D341Med (cell line): Measurements from ENCODE around the gene ROPN1L.
A peak's percentile ranks its signal among the peaks of the same experiment; 100 is the strongest.

Experiments used
- DNase-seq: peaks from one replicate; pipeline ENCODE4 v3.0.0; 2012; ENCODE audit warnings: low spot score

The ROPN1L gene

DNA sequence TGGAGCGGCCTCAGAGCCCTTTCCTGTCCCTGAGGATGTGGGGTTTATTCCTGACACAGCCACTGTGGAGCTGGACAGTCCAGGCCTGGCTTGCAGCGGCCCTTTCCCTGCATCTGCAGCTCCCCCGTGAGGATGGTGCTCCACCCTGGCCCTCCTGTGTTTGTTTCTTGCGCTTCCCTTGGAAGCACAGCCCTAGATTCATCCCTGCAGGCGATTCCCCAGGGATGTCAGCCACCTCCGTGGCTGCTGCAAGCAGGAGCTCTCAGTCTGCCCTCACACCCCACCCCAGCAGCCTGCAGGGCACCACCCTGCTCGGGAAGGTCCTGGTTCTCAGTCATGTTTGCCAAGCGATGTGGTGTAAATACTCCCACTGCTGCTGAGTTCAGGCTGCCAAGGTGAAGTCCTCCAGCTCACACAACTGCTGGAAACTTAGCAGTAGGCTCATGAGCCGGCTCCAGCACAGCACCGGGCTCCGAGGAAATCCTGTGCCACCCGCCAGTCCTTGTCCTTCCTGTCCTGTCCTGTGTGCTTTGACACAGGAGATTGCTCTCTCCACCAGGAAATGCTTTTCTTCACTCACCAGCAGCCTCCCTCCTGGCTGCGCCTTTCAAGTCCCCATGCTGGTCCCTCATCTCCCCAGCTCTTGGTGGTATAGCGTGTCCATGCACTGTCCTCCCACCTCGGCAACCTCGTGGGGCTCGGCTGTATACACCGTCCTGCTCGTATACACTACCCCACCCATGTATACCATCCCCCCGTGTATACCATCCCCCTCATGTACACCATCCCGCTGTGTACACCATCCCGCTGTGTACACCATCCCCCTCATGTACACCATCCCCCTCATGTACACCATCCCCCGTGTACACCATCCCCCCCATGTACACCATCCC is 16.2 kb downstream of the ROPN1L start:
- DNase-seq: peak; percentile 58

DNA sequence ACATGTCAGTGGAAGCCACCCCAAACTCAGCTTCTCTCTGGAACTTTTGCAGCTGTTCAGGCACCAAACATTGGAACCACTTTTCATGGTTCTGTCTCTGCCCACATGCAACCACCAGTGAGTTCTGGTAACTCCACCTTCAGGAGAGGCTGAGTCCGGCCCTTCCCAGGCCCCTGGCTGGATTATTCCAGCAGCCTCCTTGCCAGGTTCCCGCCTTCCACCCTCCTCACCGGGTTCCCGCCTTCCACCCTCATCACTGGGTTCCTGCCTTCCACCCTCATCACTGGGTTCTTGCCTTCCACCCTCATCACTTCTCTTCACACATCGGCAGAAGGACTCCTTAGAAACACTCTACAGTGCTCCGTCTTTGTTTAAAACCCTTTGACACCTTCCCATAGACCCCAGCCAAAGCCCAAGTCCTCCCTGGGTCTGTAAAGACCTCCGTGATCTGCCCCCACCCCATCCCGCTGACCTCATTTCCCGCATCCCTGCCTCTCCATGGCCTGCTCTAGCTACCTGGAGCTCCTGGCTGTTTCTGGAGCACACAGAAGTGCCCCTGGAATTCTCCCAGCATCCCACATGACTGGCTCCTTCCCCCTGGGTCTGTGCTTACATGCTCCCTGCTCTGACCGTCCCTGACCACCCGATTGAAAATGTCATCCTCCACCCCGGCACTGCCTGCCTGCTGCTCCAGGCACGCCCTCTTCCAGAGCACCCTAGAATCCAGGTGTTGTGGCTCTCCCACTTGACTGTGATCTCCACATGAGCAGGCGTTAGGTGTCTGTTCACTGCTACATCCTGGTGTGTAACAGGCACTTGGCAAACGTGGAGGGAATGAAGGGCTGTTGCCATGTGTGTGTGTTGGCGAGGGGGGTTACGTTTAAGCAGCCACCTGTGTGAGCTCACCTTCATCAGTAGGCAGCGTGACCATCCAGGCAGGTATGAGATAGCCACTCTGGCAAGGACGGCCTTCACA is 17.7 kb downstream of the ROPN1L start:
- DNase-seq: no peak

DNA sequence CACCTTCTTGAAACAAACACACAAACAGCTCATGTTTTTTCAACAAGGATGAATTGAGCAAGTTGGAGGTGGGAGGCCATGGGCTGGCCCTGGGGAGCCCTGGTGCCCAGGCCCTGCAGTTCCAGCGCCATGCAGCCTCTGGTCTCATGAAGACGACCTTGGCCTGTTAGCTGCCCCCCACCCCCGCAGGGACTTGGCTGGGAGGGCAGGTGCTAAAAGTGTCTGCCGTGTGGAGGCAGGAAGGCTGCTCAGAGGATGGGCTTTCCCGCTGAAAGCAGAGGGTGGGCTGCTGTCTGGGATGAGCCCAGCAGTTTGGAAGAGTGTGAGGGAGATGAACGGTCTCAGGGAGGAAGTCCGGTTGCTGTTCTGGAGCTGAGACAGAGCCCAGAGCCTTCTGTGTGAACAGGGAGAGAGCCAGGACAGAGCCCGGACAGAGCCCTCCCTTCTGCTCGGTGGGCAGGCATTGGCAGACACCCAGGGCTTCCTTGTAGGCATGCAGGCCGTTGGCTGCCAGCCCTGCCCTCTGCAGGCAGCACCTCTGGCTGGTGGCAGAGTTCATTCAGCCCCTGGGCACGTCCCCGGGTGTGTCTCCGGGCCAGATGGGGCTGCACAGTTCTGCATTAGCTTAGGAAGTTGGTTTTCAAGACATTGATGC is 18.7 kb downstream of the ROPN1L start:
- DNase-seq: no peak

DNA sequence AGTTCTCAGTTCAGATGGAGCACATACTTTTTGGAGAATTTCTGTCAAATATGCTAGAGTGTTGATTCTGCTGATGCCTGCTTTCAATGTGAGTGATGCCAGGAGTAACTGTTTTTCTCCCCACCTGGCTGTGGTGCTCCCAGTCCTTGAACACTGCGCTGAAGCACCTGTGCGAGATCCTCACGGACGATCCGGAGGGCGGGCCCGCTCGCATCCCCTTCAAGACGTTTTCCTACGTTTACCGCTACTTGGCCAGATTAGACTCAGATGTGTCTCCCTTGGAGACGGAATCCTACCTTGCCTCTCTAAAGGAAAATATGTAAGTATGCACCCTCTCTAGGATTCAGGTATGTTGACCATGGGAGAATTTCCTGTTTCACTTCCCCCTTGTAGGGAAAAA is 19.4 kb downstream of the ROPN1L start:
- no peak for DNase-seq

DNA sequence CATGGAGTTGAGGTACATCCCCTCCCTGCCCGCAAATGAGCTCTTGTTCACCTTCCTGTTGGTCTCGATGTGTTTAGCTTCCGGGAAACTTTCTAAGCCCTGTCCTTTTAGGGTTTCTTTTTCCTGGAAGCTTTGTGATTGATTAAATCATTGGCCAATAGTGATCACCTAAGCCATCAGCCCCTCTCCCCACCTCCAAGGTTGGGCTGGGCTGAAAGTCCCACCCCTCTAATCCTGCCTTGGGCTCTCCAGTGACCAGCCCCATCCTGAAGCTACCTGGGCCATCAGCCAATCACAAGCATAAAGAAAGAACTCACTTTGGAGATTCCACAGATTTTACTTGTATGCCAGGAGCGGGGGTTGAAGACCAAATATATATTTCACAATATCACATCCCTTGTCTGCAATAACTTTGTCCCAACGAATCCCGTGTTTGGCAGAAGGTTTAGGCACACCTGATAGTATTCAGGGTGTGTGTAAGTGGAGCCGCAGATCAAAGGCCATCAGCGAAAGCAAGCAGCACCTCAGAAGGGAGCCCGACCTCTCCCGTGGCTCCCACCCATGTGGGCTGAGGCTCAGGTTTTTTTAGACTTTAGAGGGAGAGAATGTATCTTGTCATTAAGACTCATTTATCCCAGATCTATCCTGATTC is 20.4 kb downstream of the ROPN1L start:
- no peak for DNase-seq

DNA sequence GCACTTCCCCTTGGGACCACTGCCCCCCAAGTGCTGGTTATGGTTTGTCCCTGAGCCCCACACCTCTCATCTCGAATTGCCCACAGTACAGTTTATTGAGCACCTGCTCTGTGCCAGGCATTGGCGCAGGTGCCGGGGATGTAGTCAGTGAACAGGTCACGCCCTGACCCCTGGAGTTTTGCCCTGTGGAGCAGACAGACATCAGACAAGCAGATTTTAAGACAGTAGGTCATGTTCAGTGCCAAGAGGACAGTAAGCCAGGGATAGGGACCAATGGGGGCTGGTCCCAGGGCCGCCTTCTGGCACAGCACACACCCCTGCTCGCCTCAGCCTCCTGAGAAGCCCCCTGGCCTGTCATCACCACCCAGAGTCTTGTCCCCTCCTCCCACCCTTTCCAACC is 21.9 kb downstream of the ROPN1L start:
- DNase-seq: no peak

DNA sequence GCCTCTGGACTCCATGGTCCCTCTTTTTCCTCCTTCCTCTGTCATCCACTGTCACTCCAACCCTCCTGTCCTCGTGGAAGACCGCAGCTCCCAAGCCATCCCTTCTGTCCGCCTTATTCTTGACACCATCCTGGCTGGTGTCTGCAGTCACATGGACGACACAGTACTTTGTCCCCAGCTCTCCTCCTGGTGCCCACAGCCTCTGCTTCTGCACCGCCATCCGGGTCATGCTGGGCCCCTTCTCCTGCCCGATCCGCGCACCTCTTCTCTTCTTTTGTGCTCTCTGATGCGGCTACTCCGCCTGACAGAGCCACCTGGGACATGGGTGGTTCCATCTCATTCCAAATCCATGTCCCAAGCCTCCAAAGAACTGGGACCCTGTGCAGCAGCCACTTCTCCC is 22.5 kb downstream of the ROPN1L start:
- DNase-seq: no peak

DNA sequence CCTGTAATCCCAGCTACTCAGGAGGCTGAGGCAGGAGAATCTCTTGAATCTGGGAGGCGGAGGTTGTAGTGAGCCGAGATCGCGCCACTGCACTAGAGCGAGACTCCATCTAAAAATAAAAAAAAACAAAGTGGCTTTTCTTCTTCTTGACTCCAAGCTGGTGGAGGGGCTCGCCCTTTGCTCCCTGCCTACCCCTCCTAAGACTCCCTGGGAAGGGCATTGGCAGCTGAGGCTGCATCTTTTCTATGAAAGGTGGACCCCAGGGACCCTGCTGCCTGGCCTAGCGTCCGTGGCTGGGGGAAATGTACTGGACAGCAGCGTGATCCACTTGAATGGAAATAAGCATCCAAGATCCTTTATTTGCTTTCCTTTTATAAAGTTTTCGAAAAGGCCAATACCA is 24.0 kb downstream of the ROPN1L start:
- DNase-seq: no peak

DNA sequence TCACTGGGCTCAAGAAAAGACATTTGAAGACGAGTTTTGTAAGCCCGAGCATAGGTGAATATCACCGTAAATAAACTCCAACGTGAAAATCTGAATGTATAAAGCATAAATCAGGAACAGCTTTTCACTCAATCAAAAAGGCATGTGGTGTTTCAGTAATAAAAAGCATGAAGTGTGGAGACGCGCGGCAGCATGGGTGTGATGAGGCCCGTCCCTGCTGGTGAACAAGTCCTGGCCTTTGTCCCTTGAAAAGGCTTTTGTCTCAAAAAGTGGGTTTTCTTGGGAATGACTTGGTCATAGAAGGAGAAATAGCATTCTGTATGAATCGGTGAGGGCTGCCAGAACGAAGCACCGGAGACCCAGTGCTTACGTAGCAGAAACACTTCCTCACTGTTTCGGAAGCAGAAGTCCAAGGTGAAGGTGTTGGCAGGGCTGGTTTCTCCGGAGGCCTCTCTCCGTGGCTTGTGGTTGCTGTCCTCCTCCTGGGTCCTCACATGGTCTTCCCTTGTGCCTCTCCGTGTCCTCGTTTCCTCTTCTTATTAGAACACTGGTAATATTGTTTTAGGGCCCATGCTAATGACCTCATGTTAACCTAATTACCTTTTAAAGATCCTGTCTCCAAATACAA is 24.9 kb downstream of the ROPN1L start:
- no peak for DNase-seq

DNA sequence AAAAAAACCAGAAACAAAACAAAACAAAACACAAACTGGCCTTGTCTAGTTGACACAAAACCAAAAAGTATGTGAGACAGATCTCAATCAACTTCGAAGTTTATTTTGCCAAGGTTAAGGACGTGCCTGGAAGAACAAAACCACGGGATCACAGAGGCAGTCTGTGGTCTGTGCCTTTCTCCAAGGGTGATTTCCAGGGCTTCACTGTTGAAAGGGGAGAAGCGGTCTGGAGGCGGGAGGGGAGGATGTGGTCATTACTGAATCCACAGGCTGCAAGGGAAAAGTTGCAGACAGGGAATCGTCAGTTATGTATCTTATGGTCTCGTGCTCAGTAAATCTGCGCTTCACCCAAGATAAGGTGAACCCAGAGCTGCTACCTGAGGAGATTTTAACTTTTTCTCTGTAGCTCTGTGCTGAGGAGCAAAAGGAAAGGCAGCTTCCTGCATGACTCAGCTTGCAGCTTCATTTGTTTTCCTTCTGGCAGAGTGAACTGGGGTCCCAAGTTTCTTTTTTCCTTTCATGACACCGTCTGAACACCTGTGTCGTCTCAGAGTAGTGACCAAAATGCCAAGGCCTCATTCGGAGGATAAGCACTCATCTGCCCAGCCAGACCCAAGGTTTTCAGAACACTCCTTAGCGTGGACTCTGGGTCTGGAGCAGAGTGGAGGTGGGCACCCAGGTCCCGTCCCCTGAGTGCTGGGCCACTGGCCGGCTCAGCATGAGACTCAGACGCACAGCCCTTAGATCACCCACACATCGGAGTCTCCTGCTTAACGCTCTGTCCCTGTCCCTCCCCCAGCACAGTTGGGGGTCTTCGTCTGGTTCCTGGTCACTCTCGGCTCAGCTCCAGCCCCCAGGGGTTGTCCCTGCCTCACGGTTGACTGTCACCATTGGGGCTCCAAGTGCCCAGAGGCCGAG is 25.9 kb downstream of the ROPN1L start:
- no peak for DNase-seq

DNA sequence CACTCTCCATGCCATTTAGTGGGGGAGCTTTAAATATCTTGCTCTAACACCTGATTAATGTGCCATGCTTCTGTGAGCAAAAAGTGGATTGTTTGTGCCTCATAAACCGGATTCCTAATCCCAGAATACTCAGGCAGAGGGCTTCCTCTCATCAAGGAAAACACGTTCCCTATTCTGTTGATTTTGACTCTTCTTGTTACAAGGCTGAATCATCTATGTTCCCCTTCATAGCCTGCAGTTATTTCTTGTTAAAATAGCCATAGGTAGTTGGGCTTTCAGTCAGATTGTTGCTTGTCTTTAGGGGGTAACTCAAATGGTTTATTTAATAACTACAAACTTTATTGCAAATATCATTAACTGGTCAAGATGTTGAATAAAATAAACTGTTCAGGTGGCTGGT is 26.6 kb downstream of the ROPN1L start:
- DNase-seq: no peak

DNA sequence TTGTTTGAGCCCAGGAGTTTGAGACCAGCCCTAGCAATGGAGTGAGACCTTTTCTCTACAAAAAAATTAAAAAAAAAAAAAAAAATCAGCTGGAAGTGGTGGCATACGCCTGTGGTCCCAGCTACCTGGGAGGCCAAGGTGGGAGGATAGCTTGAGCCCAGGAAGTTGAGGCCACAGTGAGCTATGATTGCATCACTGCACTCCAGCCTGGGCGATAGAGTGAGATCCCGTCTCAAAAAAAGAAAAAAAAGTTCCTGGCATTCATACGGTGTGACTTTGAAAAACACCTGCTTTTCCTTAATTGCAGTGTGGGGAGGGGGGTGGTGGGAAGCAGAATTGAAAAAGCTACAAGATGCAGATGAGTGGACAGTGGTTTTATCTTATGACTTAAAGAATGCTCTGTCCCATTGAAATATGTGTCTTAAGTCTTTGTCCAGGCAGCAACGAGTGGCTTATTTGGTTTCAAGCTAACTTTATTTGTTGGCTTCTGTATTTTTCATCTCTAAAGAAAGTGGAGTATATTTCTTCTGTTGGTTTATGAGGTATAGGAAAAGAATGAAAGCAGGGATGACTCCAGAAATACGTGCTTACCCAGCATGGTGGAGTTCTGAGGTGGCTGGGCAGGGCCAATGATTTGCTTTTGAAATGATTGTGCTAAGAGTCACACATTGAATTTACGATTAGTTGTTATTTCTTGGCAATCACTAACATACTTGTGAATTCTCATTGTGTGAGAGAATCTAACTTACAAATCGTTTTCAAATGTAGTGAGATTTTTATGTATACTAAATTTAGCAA is 27.8 kb downstream of the ROPN1L start:
- no peak for DNase-seq

DNA sequence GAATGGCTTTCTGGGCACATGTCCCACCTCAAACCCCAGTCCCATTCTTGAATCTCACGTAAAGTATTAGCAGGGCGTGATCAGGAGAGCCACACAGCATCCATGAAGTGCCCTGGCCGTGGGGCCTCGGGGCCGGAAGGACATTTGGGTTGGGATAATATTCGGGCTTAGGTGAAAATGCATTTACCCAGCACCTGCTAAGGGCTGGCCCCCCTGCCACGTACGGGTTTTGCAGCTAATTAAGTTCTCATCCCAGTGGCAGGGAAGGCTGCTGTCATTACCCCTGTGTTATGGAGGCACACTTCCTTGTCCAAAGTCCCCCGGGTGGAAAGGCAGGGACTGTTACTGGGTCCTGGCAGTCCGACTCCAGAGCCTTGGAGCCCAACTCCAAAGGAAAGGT is 29.0 kb downstream of the ROPN1L start:
- DNase-seq: no peak

DNA sequence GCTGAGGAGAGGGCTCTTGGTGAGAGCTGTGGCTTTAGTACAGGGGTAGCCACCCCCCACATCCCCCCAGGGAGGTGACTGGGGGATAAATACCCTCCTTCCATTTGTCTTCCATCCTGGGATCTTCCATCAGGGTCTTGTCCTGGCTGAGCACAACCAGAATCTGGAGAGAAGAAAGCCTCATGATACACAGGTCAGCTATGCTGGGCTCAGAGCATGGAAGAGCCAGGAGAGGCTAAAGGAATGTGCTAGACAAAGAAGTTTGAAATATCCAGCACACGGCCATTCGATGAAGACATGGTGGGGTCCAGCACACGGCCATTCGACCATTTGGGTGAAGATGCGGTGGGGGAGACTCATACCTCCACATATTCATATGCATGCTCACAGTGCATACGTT is 30.0 kb downstream of the ROPN1L start:
- DNase-seq: no peak

DNA sequence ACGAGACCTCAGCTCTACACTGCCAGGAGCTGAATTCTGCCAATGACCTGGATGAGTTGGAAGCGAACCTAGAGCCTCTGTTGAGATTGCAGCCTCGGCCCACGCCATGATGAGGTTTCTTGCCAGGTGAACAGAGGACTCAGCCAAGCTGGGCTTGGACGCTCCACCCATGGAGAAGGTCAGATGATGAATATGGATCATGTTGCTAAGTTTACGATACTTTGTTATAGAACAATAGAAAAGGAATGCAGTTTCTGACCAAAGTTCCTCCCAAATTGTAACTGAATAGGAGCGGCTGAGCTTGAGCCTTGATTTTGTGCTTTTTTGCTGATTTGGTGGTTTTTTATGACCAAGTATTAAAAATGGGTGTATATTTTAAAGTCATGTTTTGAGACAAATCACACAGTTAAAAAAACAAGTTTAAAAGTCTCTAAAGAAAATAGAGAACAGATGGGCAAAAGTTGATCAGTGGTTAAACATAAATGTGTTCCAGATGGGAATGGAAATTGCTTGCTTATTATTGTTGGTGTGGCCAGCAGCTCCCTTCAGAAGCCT is 32.9 kb downstream of the ROPN1L start:
- no peak for DNase-seq

DNA sequence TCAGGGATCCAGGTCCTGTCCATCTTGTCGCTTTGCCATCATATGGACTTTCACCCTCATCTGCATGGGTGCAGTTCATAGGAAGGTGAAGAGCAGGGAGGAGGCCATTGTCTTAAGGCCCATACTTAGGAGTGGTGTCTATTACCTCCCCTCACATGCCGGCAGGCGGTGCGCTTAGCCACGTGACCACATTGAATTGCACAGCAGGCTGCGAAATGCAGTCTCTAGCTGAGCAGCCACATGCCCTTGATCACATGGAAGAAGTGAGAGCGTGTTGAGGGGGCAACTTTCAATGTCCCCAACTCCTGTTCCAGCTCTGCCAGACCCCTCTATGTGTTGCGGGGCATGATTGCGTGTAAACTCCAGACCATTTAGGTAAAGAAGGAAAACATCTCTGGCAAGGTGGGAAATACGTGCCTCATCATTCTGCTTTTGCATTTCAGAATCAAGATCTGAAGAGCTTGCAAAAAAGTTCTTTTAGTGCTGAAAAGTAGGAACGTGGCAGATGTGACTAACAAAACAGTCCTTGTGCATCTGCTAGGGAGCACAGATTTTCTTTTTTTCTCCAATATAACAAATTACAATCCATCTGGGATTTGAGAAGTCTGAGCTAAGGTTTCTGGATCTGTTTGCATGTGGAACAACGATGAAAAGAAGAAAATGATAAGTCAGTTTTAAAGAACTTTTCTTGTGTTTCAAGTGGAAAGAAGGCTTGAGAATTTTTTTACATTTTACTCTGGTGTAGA is 34.4 kb downstream of the ROPN1L start:
- DNase-seq: no peak

DNA sequence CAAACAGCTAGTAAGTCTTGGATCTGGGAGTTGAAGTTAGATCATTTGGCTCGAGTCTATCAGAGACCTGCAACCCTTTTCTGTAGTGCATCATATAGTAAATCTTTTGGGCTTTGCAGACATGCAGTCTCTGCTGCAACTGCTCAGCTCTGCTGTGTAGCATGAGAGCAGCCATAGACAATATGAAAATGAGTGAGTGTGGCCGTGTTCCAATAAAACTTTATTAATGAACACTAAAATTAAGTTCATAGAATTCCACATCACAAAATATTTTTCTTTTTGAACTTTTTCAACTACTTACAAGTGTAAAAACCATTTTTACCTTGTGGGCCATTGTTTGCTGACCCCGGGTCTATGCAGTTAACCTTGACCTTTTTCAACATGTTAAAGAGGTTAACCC is 35.2 kb downstream of the ROPN1L start:
- DNase-seq: no peak

DNA sequence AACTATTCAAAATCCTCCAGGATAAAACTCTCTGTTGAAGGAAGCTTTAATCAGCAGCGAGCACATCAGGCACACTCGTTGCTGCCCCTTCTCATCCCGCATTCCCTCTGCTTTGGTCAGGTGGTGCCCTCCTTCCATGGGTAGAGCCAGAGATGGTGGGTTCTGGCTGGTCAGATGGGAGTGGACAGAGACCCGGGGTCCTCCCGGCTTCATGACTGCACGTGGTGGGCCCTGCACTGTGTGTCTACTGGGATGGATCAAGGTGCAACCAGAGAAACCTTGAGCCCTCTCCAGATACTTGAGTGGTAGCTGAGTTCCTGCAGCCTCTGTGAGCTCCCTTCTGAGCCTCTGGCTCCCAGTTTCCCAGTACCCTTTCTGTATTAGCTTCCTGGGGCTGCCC is 36.3 kb downstream of the ROPN1L start:
- DNase-seq: no peak

DNA sequence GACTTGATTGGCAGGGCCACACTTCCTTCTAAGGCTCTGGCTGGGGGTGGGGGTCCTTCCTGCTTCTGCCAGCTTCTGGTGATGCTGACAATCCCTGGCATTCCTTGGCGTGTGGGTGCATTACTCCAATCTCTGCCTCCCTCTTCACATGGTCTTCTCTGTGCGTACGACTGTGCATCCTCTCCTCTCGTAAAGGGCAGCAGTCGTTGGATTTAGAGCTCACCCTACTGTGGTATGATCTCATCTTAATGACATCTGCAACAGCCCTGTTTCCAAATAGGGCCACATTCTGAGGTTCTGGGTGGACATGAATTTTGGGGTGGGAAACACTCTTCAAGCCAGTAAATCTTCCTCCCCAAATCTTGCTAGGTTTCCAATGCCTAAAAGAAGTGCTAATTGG is 36.8 kb downstream of the ROPN1L start:
- DNase-seq: no peak
